ENCODE measurements around the gene CBX1.

Gene CBX1

DNA sequence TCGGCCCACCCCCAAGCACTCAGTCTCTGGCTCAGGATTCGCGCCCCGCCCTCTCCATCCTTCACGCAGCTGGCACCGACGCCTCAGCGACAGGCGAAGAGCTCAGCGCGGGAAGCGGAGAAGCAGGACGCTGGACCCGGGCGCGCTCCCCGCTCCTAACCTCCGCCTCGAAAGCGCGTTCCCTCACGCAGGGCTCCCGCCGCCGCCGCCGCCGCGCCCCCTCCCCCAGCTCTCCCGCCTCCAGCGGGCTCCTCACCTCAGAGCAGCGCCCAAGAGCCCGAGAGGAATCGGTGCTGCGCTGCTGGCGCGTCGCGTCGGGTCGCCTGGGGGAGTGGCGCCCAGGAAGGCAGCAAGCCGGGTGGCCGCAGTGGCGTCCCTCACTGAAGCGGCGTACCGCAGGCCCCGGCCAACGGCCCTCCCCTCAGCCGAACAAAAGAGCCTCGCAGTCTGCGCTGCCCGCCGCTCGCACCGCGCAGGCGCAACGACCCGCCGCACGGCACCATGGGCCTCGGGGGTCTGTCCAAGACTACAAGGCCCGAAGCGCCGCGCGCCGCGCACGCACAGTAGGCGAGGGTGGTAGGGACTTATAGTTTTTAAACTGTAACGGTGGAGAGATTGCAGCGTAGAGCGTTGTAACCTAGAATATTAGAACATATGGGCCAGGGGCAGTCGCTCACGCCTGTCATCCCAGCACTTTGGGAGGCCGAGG, at the start of gene CBX1:
TSS of gene CBX1 (minus strand) at position 467 of the 709 bp plus-strand sequence. CDS start 24,474 bp downstream, outside the sequence.
- DNase-seq, result peak; percentile 98

DNA sequence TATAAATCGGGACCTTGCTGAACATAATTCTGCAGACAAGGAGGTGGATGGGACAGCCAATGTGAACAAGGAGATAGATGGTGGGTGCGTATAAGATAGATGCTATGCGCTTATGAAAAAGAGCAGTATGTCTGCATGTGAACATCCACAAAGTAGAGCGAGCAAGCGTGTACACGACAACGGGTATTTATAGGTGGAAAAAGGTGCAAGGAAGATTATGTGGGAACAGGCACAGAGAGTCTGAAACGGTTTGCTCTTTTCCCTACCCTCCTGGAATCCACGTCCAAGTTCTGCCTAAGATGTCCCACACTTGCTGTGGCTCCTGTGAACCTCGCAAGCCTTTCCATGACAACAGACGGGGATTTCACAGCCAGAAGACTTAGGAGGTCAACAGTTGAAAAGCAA, 49.3 kb upstream of the CBX1 start:
- DNase-seq, result no peak

DNA sequence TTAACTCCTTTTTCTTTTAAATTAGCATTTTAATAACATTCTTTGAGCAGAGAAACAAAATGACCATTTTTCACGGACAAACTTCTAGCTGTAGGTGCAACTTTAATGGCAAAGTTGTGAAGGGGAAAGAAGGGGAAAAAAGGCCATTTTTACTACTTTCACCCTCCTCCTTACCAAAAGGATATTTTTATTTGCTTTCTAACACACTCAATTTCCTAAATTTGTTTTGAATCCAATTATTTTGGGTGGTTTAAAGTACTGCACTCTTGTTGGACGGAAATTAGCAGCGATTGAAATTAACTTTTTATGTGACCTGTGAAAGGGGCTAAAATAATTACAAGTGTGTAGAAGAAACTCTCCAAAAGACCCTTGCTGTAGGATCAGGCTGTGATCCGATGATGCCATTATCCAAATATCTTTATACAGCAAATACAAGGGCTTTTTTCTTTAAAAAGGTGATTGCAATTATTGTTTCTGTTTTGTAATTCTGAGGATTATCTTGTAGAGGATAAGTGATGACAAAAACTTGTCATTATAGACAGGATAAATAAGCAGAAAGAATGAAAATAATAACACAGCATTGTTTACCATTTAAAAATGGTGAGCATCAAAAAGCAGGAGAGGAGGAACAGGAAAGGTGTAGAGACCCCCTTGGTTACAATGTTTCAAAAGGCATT, 48.6 kb upstream of the CBX1 start:
- no peak for DNase-seq

DNA sequence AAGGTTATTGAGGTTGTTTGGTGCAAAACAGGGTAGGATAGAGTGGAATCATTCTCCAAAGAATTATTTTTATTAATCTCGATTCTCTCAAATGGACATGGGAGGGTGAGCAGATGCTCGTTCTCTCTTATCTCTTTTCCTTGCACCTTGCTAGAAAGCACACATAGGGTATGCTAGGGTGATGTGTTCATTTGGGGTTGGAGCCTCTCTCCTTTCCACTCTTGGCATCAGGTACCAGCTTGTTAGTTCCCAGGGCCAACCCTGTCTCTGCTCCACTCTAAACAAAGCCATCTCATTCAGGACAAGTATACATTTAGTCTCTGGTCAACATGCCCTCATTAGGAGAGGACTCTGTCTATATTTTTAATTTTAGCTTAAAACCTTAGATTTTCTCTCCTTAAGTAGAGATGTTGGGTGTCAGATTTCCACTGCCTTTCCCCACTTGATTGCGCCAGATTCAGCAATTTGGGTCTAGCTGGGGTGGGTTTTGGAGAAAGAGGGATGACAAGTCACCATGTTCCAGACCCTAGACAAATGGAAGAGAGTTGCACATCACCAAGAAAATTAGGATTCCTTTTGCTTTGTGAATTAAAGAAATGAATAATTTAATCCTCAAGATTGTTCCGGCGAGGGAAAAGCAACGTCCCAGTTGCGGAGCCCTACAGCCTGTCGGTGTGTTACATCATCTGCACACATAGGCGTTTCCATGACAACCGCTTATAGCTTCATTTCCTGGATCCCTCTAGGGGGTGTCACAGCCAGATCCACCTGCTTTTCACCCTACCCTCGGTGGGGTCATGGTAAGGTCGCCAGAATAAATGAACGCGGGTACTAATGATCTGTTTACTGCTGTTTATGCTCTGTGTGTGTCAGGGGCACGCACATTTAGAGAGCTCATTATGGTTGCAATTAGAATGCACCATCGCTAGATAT, 47.8 kb upstream of the CBX1 start:
- peak; percentile 82 for DNase-seq

DNA sequence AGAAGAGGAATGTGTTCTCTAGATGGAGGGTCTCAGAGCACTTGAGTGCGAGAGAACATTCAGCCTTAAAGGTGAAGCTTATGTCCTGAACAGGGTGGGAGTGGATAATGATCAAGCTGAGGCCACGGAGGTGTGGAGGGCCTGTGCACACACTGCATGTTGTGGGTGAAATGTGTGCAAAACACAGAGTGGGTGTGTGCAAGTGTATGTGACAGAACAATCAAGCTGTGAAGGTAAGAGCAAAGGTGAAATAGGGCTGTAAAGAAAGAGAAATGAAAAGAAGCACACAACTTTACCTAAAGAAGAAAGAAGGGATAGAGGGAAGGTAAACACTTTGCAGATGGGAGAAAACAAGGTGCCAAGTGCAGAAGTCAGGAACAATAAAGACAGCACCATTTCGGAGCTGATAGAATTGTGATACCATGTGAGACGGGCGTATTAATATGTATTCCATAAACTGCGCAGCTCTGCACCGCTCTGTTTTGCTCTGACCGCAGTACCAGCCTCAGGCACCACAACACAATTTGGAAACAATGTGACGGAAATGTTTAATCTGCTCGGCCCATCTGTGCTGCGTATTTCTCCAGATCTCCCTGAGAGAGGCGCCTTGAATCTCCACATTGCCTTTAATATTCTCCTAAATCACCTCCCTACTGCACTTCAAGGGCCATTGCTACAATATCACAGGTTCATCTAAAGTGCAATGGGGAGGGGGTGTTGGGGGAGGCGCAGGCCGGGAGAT, 46.9 kb upstream of the CBX1 start:
- no peak for DNase-seq

DNA sequence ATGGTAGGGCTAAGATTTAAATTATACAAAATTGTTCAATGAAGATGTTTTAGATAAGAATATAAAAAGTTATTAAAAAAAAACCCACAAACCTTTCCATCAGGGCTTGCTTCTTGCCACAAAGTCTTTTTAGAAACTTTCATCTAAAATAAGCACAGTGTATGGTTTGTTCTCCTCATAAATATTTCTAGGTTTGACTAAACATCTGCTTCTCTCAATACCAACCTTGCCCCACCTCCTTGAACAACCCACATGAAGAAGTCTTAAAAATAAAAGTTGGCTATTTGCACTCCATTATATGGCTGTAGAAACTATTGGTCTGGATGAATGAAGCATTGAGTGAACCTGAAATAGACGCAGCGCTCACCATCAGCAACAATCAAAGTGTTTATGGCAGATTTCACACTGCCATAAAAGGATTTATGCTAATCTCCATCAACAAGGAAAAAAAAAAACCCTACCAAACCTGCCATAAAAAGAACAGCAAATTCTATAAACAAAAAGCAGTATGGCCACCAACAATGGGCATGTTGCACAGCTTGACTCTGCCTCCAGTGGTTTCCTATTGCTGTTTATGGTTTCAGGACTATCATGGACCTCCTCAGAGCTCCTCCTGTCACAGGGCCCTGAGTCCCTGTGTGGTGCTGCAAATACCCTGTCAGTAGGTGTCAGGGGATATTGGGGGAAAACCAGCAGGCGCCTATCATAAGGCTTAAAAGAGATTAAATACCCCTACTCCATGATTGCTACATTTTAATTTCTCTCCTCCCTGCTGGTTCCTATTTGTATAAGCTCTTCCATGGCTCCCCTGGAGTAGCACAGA, 43.9 kb upstream of the CBX1 start:
- DNase-seq, result no peak

DNA sequence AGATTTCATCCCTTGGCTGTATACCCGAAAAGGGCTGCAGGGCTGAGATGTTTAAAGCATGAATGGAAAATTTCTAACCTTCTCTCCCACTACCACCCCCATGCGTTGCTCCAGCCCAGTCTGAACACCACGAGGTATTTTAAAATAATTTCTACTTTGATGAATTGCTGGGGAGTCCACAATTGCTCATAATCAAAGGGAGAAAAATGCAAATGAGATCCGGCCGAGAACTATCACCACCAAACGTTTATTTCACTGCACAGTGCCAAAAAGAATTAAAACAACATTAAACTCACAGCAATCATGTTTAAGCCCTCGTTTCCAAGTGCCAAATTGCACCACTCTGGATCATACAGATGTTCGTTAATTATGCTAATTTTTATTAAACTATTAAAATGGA, 43.0 kb upstream of the CBX1 start:
- DNase-seq, result no peak

DNA sequence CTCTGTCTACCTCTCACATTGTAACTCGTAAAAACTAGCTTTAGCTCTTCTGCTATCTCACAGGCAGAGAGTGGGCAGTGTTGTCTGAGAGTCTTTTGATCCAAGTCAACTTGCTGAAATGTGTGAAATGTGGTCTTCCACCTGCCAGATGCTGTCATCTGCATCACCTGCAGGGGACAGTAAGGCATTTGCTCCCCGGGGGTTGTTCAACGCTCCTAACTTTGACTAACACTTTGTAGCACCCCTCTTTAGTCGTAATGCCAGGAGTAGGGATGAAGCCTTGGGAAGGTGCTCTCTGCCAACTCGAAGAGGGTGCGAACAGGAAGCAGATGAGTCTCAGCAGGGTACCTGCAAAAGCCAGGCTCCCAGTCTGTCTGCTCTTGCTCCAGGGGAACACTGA, 42.4 kb upstream of the CBX1 start:
- DNase-seq, result no peak

DNA sequence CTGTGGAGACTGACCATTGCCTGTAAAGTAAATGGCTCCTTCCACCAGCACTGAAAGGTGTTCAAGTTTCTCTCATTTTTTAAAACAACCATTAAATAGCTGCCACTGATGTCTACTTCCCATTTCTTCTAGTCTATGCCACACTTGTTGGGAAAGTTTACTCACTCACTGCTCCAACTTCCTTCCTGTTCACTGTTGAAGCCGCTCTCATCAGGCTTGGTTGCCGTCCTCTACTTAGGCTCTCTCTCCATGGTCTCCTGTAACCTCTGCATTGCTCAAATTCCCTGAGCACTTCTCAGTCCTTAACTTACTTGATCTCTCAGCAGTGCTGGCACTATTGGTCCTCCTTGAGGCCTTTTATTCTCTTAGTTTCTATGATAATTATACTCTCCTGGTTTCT, 38.7 kb upstream of the CBX1 start:
- DNase-seq, result no peak

DNA sequence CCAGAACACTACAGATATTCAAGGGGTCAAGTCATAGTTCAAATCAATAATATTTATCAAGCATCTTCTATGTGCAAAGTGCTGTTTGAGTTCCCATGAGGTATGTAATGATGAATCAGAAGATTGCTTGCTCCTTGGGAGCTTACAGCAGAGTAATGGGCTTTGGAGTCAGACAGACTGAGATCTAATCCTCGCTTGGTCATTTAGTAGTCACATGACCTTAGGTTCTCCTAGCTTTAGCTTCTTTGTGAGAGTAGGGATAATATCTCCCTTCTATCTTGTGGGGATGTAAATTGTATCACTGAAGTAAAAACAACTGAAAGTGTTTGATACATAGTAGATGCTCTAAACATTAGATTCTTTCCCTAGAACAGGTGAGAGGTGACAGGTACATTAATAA, 36.4 kb upstream of the CBX1 start:
- DNase-seq, result no peak

DNA sequence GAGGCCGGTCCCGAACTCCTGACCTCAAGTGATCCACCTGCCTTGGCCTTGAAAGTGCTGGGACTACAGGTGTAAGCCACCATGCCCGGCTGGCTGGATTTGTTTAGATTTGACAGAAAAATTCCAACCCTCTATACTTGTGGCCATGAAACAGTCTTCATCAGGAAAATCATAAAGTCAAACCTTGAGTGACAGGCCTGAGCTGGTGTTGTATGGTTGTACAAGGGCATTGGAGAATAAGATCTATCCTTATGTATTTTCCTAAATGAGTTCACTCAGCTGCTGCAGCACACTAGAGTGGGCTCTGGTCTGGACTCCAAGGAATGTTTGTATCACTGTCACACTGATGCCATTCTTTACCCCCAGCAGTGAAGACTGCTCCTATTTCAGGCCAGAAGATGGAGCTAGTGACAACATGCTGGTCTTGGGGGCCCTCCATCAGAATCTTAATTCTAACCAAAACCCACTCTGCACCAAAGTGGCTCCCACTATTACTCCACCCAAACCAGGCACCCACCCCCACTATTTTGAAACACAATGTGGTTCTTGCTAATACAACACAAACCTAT, 33.7 kb upstream of the CBX1 start:
- no peak for DNase-seq

DNA sequence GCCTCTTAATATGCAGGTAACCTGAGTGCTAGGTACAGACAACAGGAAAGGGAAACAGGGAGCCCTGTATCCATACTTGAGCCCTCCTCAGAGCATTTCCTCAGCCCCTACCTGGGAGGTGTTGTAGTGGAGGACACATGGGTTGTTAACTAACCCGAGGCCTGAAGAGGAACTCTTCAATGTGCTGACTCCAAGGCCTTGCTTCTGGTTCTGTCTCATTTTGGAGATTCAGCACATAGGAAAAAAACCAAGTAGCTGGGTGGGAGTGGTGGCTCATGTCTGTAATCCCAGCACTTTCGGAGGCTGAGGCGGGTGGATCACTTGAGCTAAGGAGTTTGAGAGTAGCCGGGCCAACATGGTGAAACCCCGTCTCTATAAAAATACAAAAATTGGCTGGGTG, 31.1 kb upstream of the CBX1 start:
- DNase-seq, result no peak

DNA sequence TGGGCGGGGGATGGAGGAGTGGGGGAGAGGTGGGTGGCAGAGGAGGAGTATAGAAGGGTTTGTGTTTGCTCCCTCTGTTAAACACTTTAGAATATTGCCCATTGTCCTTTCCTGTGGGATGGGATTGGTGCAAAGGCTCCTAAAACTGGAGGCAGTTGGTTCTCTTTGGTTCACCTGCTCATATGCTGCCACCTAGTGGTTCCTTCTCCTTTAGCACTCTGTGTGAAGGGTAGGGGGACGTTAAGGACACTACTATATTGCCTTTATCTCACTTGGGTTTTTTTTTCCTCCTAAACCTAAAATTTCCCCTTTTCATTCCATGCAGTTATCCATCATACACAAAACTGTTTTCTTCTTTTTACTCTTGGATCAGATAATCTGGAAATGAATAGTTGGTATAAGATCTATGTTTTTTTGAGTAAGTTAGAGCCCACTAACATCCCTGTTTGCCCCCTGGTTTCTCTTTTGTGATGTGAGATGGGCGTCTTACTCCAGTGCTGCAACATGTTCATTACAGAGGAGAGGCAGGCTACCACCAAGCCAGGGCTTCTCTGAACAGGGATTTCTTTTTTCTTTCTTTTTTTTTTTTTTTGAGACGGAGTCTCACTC, 30.0 kb upstream of the CBX1 start:
- DNase-seq, result peak; percentile 90

DNA sequence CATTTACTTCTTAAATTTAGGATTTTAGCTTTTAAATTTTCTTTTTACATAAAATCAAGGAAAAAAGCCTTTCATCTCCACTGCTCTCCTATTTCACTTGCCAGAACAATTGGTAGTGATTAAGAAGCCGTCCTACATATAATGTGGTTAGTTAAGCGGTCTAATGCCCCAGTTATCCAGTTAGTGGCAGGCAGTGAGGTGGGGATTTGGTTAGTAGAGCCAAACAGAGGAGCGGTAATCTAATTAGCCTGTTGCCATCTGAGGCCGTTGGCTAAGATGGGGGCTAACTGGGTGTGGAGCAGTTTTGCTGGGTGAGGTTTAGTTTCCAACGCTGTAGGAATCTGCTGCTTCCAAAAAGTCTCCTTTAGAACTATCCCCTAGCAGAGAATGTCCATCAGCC, 28.7 kb upstream of the CBX1 start:
- DNase-seq, result no peak

DNA sequence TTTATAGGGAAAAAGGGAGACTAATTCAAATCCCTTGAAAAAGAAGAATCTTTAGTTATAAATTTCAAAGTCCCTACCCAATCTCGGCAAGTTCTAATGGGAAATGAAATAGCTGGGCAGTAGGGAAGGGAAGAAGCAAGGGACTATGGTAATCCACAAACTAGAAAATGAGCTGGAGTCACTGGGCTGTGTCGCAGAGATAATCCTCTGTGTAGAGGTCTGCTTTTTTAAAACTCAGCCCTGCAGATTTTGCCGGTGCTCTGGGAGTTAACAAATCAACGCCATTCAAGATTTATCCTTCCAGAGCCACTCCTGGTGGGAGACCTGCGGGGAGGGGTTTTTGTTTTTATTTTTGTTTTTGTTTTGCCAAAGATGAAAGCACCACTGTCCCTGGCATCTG, 27.1 kb upstream of the CBX1 start:
- no peak for DNase-seq

DNA sequence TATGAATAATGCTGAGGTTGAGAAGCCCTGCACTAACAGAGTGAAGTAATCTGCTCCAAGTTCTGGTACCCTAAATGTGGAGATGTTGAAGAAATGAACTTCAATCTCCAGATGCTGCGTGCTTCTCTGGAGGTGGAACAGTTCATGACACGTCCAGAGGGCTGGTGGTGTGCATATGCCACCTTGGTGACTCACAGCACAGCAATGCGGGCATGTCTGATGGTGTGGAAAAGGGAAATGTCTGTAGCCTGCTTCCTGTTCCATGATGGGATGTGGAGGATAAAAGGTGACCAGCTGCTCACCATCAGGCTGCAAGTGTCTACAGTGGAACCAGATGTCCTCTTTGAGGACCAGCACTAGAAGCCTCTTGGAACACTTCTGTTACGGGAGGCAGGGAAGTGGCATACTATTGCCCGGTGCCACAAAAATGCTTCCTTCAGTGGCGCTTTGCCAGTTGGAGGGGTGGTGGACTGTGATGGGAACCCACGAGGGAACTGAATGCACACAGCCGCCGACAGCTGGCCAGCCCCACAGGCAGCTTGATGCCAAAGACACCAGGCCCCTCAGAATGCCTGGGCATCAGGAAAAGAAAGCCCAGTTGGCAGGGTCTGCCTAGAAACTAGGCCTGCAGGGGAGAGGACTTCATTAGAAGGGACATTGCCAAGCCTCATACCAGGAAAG, 26.2 kb upstream of the CBX1 start:
- no peak for DNase-seq

DNA sequence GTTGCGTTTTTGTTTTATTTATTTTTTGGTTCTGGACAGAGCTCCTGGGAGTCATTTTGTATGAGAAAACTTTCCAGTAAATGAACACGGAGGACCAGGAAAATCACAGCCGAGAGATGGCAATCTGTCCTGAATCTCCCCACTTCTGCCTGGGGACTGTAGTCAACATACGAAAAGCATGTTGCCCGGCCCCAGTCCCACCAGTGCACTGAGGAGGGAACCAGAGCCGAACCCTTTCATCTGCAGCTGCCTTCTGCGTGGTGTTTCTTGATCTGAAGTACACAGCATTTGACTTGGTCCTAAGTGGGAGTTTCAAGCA, 25.2 kb upstream of the CBX1 start:
- no peak for DNase-seq

DNA sequence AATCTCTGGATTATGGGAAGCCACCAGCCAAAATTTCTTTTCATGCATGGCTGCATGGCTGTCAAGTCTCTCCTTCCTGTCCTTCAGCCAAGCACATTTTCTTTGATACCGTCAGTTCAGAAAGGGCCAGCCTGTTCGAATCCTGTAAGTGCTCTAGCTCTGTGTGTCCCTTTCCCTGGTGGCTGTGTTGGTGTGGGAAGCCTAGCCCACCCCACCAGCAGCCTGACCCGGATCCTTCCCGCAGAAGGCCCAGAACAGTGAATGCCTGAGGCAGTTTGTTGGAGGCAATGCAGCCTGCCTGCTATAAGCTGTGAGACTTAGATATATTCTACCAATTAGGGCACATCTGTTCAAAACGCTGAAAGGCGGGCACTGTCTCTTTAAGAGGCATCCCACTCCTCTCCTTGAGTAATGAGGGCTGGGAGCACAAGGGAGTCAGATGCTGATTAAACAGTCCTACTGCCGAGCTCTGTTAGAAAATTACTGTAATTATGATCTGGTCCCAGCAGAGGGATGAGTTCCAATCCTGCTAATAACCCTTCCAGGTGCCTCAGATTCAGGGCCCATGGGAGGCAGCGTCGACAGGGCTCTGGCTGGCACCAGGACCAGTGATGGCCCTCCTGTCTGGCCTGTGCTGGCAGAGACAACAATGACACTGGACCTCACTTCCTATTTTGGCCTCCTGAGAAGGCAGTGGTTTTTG, 24.7 kb upstream of the CBX1 start:
- peak; percentile 48 for DNase-seq

DNA sequence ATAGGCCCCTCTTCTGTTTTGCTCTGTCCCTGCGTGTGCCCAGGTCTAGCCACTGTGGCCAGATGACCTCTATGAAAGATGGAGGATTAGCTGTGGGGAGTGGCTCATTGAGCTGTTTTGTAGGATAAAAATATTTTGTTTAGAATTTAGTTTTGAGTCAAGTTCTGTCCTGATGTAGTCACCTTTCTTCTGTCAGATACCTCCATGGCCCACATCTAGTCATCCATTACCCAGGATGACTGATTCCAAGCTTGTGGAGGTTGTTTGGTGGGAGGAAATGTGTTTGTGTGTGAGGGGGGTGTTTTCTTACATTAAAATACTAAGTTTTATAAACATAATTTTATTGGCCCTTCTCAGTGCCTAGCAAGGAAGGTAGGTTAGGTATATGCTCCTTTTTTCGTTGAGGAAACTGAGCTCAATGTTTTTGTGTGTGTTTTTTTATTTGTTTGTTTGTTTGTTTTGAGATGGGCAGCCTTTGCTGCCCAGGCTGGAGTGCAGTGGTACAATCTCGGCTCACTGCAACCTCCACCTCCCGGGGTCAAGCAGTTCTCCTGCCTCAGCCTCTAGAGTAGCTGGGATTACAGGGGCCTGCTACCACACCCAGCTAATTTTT, 22.6 kb upstream of the CBX1 start:
- DNase-seq, result no peak

DNA sequence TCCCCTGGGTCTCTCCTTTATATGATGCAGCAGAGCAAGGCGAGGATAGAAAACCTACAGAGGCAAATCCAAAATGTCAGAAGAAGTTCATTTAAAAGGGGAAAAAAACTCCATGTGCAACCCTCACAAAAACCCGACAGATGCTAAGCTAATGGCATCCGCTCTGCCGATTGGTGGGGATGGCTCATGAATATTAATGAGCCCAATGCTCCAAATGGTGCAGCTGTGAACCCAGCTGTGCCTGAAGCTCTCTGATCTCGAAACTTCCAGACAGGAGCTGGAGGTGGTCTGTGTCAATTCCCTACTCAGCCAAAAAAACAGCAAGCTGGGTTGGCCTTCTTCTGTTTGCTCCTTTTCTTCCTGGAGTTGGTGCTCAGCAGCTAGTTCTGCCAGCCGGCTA, 21.8 kb upstream of the CBX1 start:
- DNase-seq, result peak; percentile 60
